Hindlimb muscle (tissue), 1 donor: Measurements from ENCODE around the gene MINPP1. TPM values are rescaled to one million over a fixed set of nuclear protein-coding genes. Genes with fewer than 3 reads are reported as not detected.

Source experiments
- DNase-seq: peaks from one replicate; pipeline ENCODE4 v3.0.0-alpha.2; 2013
- polyA plus RNA-seq: library from polyadenylated mRNA; unstranded; fragments of 120-200 nt; gene quantifications from one replicate; pipeline ENCODE4 v1.2.1, GENCODE V29; 2013; ENCODE audit not compliant: insufficient read length

MINPP1 gene
- polyA plus RNA-seq, 1 donor: 15.9 TPM

DNA sequence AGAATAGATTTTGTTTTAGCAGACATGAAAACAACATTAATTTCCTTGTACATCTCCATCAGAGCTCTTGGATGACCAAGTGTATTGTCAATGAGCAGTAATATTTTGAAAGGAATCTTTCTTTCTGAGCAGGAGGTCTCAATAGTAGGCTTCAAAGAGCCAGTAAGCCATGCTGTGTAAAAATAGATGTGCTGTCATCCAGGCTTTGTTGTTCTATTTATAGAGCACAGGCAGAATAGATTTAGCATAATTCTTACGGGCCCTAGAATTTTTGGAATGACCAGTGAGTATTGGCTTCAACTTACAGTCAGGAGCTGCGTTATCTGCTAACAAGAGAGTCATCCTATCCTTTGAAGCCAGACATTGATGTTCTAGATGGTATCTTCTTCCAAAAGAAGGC is 19.0 kb downstream of the MINPP1 start:
- no peak for DNase-seq

- DNase-seq: no peak
These were observed 19.6 kb downstream of the MINPP1 start for GRCh38 chr10:87524296-87524695.

GRCh38 chr10:87531908-87532622 is 27.4 kb downstream of the MINPP1 start:
- DNase-seq: no peak

GRCh38 chr10:87532696-87533095 is 28.0 kb downstream of the MINPP1 start:
- DNase-seq: no peak

DNA sequence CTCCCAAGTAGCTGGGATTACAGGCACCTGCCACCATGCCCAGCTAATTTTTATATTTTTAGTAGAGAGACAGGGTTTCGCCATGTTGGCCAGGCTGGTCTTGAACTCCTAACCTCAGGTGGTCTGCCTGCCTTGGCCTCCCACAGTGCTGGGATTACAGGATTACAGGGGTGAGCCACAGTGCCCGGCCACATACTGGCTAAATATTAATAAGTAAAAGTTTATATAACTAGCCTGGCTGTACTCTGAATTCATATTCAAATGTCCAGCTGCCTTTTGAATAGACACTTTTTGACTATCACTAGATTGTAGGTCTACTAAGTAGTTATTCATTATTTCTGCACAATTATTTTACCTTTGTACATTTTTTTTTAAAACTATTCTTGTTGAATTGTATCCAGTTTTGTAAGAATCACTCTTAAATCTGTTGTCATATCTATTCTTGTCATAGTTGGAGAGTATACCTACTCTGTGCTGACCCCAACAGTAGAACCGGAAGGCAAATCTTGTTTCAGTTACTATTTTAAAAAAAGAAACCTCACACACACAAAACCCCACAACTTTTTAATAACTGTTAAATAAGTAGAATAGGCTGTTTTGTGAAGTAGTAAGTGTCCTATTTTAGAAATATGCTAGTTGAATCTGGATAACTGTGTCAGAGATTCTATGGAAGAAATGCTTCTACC is 29.6 kb downstream of the MINPP1 start:
- no peak for DNase-seq

DNA sequence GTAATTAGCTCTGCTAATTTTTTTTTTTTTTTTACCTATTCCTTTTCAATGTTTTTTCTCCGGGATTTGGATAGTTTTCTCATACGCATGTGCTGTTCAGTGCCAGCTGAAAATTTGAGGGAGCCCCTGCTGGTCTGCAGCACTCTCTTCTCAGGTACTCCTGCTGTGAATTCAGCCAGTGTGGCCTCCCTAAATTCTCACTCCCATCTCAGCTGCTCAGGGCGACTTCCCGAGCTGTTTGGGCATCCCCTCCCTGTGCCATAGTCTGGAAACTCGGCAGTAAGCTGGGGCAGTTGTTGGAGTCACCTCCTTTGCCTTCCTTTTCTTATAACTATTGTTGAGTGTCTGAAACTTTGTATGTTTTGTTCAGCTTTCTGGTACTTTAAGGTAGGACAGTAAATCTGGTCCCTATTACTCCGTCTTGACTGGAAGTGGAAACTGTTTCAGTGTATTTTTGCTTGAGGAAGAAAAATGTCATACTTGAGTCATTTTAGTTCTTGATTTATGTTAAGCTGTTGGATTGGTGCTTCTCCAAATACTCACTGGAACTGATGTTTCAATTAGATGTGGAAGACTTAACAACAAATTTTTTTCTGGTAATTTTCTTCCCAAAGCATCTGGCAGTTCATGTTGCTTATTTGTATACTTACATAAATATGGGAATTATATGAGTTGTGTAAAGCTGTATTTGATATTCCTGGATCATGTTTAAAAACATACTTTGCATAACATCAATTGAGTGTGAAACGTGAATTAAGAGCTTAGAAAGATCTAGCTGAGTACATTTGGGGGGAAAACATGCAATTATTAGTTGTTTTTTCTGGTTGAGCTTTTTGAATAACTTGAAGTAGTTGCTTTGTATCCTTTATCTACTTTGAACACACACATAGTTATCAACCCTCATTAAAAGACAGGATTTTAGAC is 33.7 kb downstream of the MINPP1 start:
- DNase-seq: no peak

GRCh38 chr10:87541114-87541513 is 36.4 kb downstream of the MINPP1 start:
- DNase-seq: no peak

DNA sequence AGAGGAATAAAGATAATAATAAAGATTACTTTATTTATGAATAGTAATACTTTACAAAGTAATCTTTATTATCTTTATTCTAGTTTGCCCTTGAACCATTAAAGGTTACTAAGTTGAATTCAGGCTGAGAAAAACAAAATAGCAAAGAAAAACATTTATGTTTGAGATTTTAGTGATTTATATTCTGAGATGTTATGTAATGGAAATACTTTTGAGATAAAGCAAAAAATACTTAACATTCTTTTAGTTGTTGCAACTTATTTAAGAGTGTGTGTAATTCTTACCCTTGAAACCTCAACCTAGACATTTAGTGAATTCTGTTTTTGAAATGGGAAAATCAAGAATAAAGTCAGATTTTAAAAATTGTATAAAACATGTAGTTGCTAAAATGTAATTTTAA is 40.0 kb downstream of the MINPP1 start:
- DNase-seq: no peak

DNA sequence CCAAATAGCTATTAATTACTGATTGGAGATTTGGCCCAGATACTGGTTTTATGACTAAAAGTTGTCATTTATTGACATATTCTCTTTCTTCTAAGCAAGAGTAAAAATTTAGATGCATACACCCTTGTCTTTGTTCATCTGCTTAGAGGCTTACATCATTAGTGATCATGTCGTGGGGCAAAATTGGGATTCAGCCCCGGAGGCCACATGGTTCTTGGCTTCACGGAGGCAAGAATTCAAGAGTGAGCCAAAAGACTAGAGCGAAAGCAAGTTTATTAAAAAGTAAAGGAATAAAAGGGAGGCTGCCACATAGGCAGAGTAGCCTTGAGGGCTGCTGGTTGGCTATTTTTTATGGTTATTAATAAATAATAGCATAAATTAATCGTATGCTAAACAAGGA is 41.1 kb downstream of the MINPP1 start:
- DNase-seq: no peak

DNA sequence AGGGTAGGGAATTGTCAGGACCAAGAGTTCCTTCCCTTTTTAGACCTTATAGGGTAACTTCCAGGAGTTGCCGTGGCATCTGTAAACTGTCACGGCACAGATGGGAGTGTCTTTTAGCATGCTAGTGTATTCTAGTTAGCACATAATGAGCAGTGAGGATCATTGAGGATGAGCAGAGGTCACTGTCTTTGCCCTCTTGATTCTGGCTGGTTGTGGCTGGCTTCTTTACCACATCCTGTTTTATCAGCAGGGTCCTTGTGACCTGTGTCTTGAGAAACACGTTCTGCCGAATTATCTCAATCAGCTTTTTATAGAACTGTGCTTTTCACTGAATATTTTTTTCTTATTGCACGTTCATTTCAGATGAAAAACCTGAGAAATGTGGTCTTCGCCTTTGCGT is 41.5 kb downstream of the MINPP1 start:
- no peak for DNase-seq

- DNase-seq: no peak
These were observed 42.3 kb downstream of the MINPP1 start for GRCh38 chr10:87546971-87547413.

GRCh38 chr10:87547734-87548311 is 43.1 kb downstream of the MINPP1 start:
- DNase-seq: no peak

DNA sequence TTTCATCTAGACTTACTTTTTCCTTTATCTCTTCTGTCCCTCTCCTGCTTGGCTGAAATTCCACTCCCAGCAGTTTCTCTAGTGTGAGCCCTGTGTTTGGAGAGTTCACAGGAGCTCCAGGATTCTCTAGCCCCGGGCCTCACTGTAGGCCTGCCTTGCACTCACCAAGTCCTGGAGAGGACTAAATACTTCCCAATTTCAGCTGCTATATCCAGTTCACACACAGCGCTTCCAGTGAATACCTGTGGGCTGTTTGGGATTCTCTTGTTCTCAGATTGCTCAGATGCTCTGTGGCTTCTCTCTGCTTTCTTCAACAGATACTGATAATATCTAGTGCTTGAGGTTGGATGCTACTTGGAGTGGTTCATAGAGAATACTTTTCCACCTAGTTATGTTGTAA is 46.0 kb downstream of the MINPP1 start:
- no peak for DNase-seq

DNA sequence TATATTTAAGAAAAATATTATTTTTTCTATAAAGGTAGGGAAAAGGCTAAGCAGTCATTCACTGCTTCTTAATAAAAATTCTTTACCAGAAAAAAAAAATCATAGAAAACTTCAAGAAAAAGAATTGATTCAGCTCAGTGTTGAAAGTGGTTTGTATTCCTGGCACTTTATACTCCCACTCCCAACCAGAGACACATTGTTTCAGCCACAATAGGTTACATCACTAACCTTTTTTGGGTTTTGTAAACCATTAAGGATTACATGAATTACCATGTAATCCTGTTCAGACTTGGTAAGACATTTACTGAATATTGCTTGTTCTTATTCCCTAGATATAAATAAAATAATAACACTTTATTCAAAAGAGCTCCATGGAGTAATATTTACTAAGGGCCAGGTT is 46.6 kb downstream of the MINPP1 start:
- DNase-seq: no peak

- DNase-seq: no peak
These were observed 47.7 kb downstream of the MINPP1 start for GRCh38 chr10:87552248-87552929.

- DNase-seq: no peak
These were observed 52.7 kb downstream of the MINPP1 start for GRCh38 chr10:87557409-87557808.

- DNase-seq: no peak
These were observed 53.6 kb downstream of the MINPP1 start for GRCh38 chr10:87558333-87558732.

- no peak for DNase-seq
These were observed 54.7 kb downstream of the MINPP1 start for GRCh38 chr10:87559392-87559791.

DNA sequence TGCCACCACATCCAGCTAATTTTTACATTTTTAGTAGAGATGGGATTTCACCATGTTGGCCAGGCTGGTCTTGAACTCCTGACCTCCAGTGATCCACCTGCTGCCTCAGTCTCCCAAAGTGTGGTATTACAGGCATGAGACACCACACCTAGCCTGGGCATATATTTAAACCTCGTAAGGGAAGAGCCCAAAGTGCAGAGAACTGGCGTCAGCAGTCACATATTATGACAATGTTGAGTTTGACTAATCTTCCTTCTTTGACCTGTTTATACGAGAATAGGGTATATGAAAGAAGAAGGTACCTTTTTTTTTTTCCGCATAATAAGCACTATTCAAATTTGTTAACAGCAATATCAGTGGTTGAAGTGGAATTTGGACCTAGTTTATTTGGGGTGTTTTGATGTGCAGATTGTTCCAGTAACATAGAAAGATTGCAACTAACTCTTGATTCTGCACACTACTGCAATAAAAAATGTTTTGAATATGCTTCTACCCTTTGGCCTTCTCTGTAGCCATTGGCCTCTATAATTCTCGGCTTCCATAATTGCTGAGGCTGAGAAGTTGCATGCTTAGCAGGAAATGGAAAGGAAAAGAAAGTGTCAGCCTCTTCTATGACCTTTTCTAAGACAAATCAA is 55.9 kb downstream of the MINPP1 start:
- no peak for DNase-seq

GRCh38 chr10:87562750-87563149 is 58.1 kb downstream of the MINPP1 start:
- no peak for DNase-seq

DNA sequence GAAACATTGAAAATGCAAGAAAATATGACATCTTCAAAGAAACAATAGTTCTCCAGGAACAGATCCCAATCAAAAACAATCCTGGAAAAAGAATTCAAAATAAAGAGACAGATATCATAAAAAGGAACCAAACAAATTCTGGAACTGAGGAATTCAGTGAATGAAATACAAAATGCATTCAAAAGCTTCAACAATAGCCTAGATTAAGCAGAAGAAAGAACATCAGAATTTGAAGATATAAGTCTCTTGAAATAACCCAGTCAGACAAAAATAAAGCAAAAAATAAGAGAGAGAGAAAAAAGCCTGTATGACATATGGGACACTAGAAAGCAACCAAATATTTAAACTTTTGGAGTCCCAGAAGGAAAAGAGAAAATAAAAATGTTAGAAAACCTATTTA is 60.3 kb downstream of the MINPP1 start:
- DNase-seq: no peak

DNA sequence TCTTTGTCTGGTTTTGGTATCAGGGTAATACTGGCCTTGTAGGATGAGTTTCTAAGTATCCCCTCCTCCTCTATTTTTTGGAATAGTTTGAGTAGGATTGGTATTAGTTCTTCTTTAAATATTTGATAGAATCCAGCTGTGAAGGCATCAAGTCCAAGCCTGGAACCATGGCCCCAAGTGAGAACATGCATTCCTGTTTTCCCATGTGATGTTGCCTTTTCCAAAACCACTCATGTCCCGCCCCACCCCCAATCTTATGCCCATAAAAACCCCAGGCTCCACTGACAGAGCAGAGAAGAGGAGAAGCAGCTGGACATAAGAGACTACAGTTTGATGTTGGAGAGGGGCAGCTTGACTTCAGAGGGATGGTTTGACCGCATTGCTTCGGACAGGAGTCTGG is 71.2 kb downstream of the MINPP1 start:
- no peak for DNase-seq
